A673 (cell line): ENCODE data around the gene TEX54. TPM values are rescaled to one million over a fixed set of nuclear protein-coding genes. Genes with fewer than 3 reads are reported as not detected.

Experiments
- microRNA-seq: library from miRNA; unstranded; fragments of <30 nt; microRNA quantifications from one replicate; pipeline ENCODE4 v1.2.0, GENCODE V29; 2021
- total RNA-seq: library from RNA; stranded (reverse); gene quantifications from 2 replicates; pipeline ENCODE4 v1.2.3, GENCODE V29; 2021

TEX54 gene
- total RNA-seq, 1 experiment from 2014 or later, result 0.77 TPM

Small RNA genes lying within 50 kb of the gene (microRNA-seq; reads per million reads assigned to microRNA genes)
- gene MIR6514 (1.9 reads per million), gene MIR6748 (not detected)

Other genes with a start within 250 kb of the TEX54 start
- gene TUT1, start 241.3 kb downstream of the TEX54 start, total RNA-seq, result 27.3 and 27.6 TPM in 2 replicates
- 241 and 243 TPM in 2 replicates for gene MTA2, start 231.0 kb downstream of the TEX54 start, total RNA-seq
- 21.3 and 30.4 TPM in 2 replicates for gene EML3, start 220.1 kb downstream of the TEX54 start, total RNA-seq
- 1.1 and 1.3 TPM in 2 replicates for gene ROM1, start 219.6 kb downstream of the TEX54 start, total RNA-seq
- gene B3GAT3, start 210.9 kb downstream of the TEX54 start, total RNA-seq, result 64.7 and 68.2 TPM in 2 replicates
- 475 and 489 TPM in 2 replicates for gene GANAB, start 186.2 kb downstream of the TEX54 start, total RNA-seq
- gene INTS5, start 179.5 kb downstream of the TEX54 start, total RNA-seq, result 29.3 and 30.0 TPM in 2 replicates
- gene C11orf98, start 167.6 kb downstream of the TEX54 start, total RNA-seq, result 124 and 141 TPM in 2 replicates
- gene CSKMT, start 167.5 kb downstream of the TEX54 start, total RNA-seq, result 59.7 and 68.8 TPM in 2 replicates
- 28.0 and 29.0 TPM in 2 replicates for gene UQCC3, start 161.2 kb downstream of the TEX54 start, total RNA-seq
- gene LBHD1, start 160.6 kb downstream of the TEX54 start, total RNA-seq, result 7.1 and 7.8 TPM in 2 replicates
- gene UBXN1, start 153.8 kb downstream of the TEX54 start, total RNA-seq, result 143 and 147 TPM in 2 replicates
- gene LRRN4CL, start 143.3 kb downstream of the TEX54 start, total RNA-seq, result 0.37 and 0.52 TPM in 2 replicates
- 123 and 132 TPM in 2 replicates for gene BSCL2, start 125.4 kb downstream of the TEX54 start, total RNA-seq
- gene GNG3, start 125.2 kb downstream of the TEX54 start, total RNA-seq, result 0.45 and 0.72 TPM in 2 replicates
- 104 and 105 TPM in 2 replicates for gene HNRNPUL2, start 105.4 kb downstream of the TEX54 start, total RNA-seq
- 66.5 and 66.8 TPM in 2 replicates for gene TTC9C, start 104.4 kb downstream of the TEX54 start, total RNA-seq
- 12.0 and 13.1 TPM in 2 replicates for gene ZBTB3, start 78.7 kb downstream of the TEX54 start, total RNA-seq
- gene POLR2G, start 71.3 kb downstream of the TEX54 start, total RNA-seq, result 159 and 166 TPM in 2 replicates
- 70.0 and 70.9 TPM in 2 replicates for gene TAF6L, start 61.4 kb downstream of the TEX54 start, total RNA-seq
- gene TMEM179B, start 45.4 kb downstream of the TEX54 start, total RNA-seq, result 46.6 and 52.1 TPM in 2 replicates
- gene TMEM223, start 40.8 kb downstream of the TEX54 start, total RNA-seq, result 23.4 and 29.3 TPM in 2 replicates
- 78.8 and 82.0 TPM in 2 replicates for gene NXF1, start 27.4 kb downstream of the TEX54 start, total RNA-seq
- gene STX5, start 790 bp downstream of the TEX54 start, total RNA-seq, result 29.2 and 38.1 TPM in 2 replicates
- gene WDR74, start 6.7 kb upstream of the TEX54 start, total RNA-seq, result 147 and 155 TPM in 2 replicates
- gene SLC3A2, start 48.1 kb upstream of the TEX54 start, total RNA-seq, result 480 and 511 TPM in 2 replicates
- 0.17 and 0.41 TPM in 2 replicates for gene CHRM1, start 88.5 kb upstream of the TEX54 start, total RNA-seq
- gene SLC22A6, start 152.1 kb upstream of the TEX54 start, total RNA-seq, result not detected in 2 replicates
- gene SLC22A8, start 183.0 kb upstream of the TEX54 start, total RNA-seq, result not detected in 2 replicates